Measurements from ENCODE around the gene RPP30. TPM values are rescaled to one million over a fixed set of nuclear protein-coding genes. Genes with fewer than 3 reads are reported as not detected.

The RPP30 gene
- total and polyA plus RNA-seq, 4 donors, result 11.2 to 22.6 (median 13.0) TPM

GRCh38 chr10:90832111-90832510 lies 39.7 kb upstream of the RPP30 start:
- TF ChIP-seq TAF1 (conservative IDR thresholded peaks at IDR 0.05), result no peak
- TF ChIP-seq FOXA1 (IDR thresholded peaks at IDR 0.05), result no peak
- TF ChIP-seq EGR1 (IDR thresholded peaks at IDR 0.05; ENCODE audit: low read depth in 2 of 2), result no peak
- TF ChIP-seq SP1 (IDR thresholded peaks at IDR 0.05), result no peak
- no peak for TF ChIP-seq JUND (IDR thresholded peaks at IDR 0.05)
- TF ChIP-seq YY1 (IDR thresholded peaks at IDR 0.05), result no peak
- no peak for TF ChIP-seq GABPA (IDR thresholded peaks at IDR 0.05 in 1 of 2, conservative IDR thresholded peaks at IDR 0.05 in 1 of 2)
- no peak for TF ChIP-seq REST (IDR thresholded peaks at IDR 0.05)
- TF ChIP-seq RXRA (IDR thresholded peaks at IDR 0.05), result no peak
- no peak for TF ChIP-seq FOXA2 (IDR thresholded peaks at IDR 0.05)
- no peak for TF ChIP-seq HNF4G (IDR thresholded peaks at IDR 0.05)
- no peak for TF ChIP-seq MAX (IDR thresholded peaks at IDR 0.05)
- TF ChIP-seq HNF4A (conservative IDR thresholded peaks at IDR 0.05), result no peak
- no peak for TF ChIP-seq CTCF (IDR thresholded peaks at IDR 0.05; ENCODE audit: low read depth, low read length, missing input control)
- TF ChIP-seq ATF3 (IDR thresholded peaks at IDR 0.05), result no peak
- no peak for TF ChIP-seq RAD21 (IDR thresholded peaks at IDR 0.05)
- TF ChIP-seq NR2F2 (IDR thresholded peaks at IDR 0.05), result no peak
- no peak for TF ChIP-seq ZBTB33 (IDR thresholded peaks at IDR 0.05)
- Histone ChIP-seq H3K9ac (ENCODE audit: low read depth in 1 of 2, low read length in 2 of 2) (no peak overlapping the region), H3K9me3 (ENCODE audit: control insufficient read depth in 4 of 4, low read length in 3 of 4) (peaks cover 0 to under 1% (median 0%) of the 10 kb centered on the region in 4 donors), H3K4me3 (ENCODE audit: low read depth in 1 of 3, low read length in 3 of 3) (no peak overlapping the region), H3K4me1 (ENCODE audit: control insufficient read depth in 4 of 4, insufficient read depth in 4 of 4, low read length in 3 of 4) (no peaks in the 10 kb centered on the region), H3K36me3 (ENCODE audit: control insufficient read depth in 4 of 4, insufficient read depth in 3 of 4, low read depth in 1 of 4, low read length in 3 of 4) (no peaks in the 10 kb centered on the region), H3K27ac (ENCODE audit: low read depth in 1 of 2, low read length in 2 of 2) (no peak overlapping the region), H3K27me3 (ENCODE audit: control insufficient read depth in 4 of 4, insufficient read depth in 4 of 4, low read length in 3 of 4) (peaks cover 0 to 4% (median 0%) of the 10 kb centered on the region in 4 donors)
- WGBS, result 91% methylated on average over 17 of the region's 17 CpGs
- DNase-seq (ENCODE audit: low spot score), result no peak

Data from liver (tissue), 9 donors.